CD14-positive monocyte (primary cell): ENCODE measurements around the gene CMPK1. TPM values are rescaled to one million over a fixed set of nuclear protein-coding genes. Genes with fewer than 3 reads are reported as not detected.

Source experiments
- DNase-seq, 3 donors: peaks; one replicate each; pipeline ENCODE4 v3.0.0-alpha.2; 2011 to 2022
- H2AFZ ChIP-seq: 2 replicates; pipeline ENCODE4 v1.6.0; 2012; ENCODE audit warnings: mild to moderate bottlenecking, low read depth, low read length, inconsistent platforms; ENCODE audit not compliant: insufficient read depth, poor library complexity, severe bottlenecking
- H3K27ac ChIP-seq, 2 donors: 1 replicate in 1 of 2; 2 replicates in 1 of 2; pipeline ENCODE4 v1.5.1; 2012 to 2013; ENCODE audit warnings: low read length in 2 of 2, control low read depth in 1 of 2, inconsistent platforms in 1 of 2, low read depth in 1 of 2, mild to moderate bottlenecking in 1 of 2
- H3K27me3 ChIP-seq, 2 donors: one replicate each; pipeline versions ENCODE4 v1.6.0 to v1.6.1; 2011 to 2013; ENCODE audit warnings: low read length in 2 of 2; ENCODE audit not compliant: control insufficient read depth in 2 of 2, insufficient read depth in 2 of 2
- H3K36me3 ChIP-seq, 2 donors: replicated peaks in 1 of 2; 1 replicate in 1 of 2; 2 replicates in 1 of 2; pipeline versions ENCODE4 v1.5.1 to v1.6.1; 2012 to 2013; ENCODE audit warnings: low read length in 2 of 2, control low read depth in 1 of 2, inconsistent platforms in 1 of 2, mild to moderate bottlenecking in 1 of 2; ENCODE audit not compliant: insufficient read depth in 2 of 2, control insufficient read depth in 1 of 2
- H3K4me1 ChIP-seq, 2 donors: 1 replicate in 1 of 2; 2 replicates in 1 of 2; pipeline versions ENCODE4 v1.5.1 to v1.6.1; 2012 to 2013; ENCODE audit warnings: low read length in 2 of 2, control low read depth in 1 of 2, inconsistent platforms in 1 of 2, mild to moderate bottlenecking in 1 of 2, moderate library complexity in 1 of 2; ENCODE audit not compliant: insufficient read depth in 2 of 2, control insufficient read depth in 1 of 2
- H3K4me2 ChIP-seq: replicated peaks from 2 replicates; pipeline ENCODE3; 2012; ENCODE audit warnings: low read length, moderate library complexity, mild to moderate bottlenecking; ENCODE audit not compliant: poor library complexity, severe bottlenecking; ENCODE audit errors: extremely low read depth
- H3K4me3 ChIP-seq, 3 experiments: fragments of 200-600 bp in 1 of 3; sonication (generic) in 1 of 3; replicated peaks in 1 of 3; 1 replicate in 2 of 3; 2 replicates in 1 of 3; pipeline ENCODE4 v1.5.1; 2011 to 2013; ENCODE audit warnings: low read length in 3 of 3, mild to moderate bottlenecking in 3 of 3, control low read depth in 2 of 3, low read depth in 2 of 3, inconsistent platforms in 1 of 3, moderate library complexity in 1 of 3
- H3K79me2 ChIP-seq: 2 replicates; pipeline ENCODE4 v1.6.0; 2012; ENCODE audit warnings: mild to moderate bottlenecking, control low read depth, inconsistent platforms, low read length, moderate library complexity; ENCODE audit not compliant: insufficient read depth
- H3K9ac ChIP-seq: 2 replicates; pipeline ENCODE4 v1.6.0; 2017; ENCODE audit warnings: low read length, mild to moderate bottlenecking; ENCODE audit not compliant: insufficient read depth, poor library complexity, severe bottlenecking
- H3K9me3 ChIP-seq, 2 donors: replicated peaks in 1 of 2; 1 replicate in 1 of 2; 2 replicates in 1 of 2; pipeline versions ENCODE4 v1.5.1 to v1.6.1; 2012 to 2013; ENCODE audit warnings: low read length in 2 of 2, control low read depth in 1 of 2; ENCODE audit not compliant: control insufficient read depth in 1 of 2, insufficient read depth in 1 of 2
- H4K20me1 ChIP-seq: 2 replicates; pipeline ENCODE4 v1.6.0; 2012; ENCODE audit warnings: mild to moderate bottlenecking, low read length, control low read depth, moderate library complexity; ENCODE audit not compliant: insufficient read depth
- H3K27ac Mint-ChIP-seq, 7 donors: one replicate each; pipeline ENCODE4 v1.8.0; 2020; ENCODE audit warnings: mild to moderate bottlenecking in 7 of 7, mixed read lengths in 7 of 7, moderate library complexity in 6 of 7, inconsistent platforms in 2 of 7
- H3K27me3 Mint-ChIP-seq, 3 donors: one replicate each; pipeline ENCODE4 v1.8.0; 2021 to 2022; ENCODE audit warnings: low read depth in 3 of 3, mild to moderate bottlenecking in 3 of 3, mixed read lengths in 3 of 3, moderate library complexity in 3 of 3, inconsistent platforms in 1 of 3
- H3K36me3 Mint-ChIP-seq, 2 donors: one replicate each; pipeline ENCODE4 v1.8.0; 2020; ENCODE audit warnings: mixed read lengths in 2 of 2, inconsistent platforms in 1 of 2, mild to moderate bottlenecking in 1 of 2
- H3K4me1 Mint-ChIP-seq: one replicate; pipeline ENCODE4 v1.8.0; 2020; ENCODE audit warnings: mild to moderate bottlenecking, mixed read lengths
- H3K4me3 Mint-ChIP-seq, 2 donors: one replicate each; pipeline ENCODE4 v1.8.0; 2020; ENCODE audit warnings: mild to moderate bottlenecking in 2 of 2, mixed read lengths in 2 of 2, moderate library complexity in 1 of 2
- H3K9me3 Mint-ChIP-seq, 7 donors: one replicate each; pipeline ENCODE4 v1.8.0; 2020 to 2022; ENCODE audit warnings: mixed read lengths in 7 of 7, mild to moderate bottlenecking in 6 of 7, moderate library complexity in 6 of 7, inconsistent platforms in 2 of 7
- WGBS: methylation state at CpG from one replicate; pipeline ENCODE4 v1.1.5; 2013; ENCODE audit warnings: missing lambda C conversion rate; ENCODE audit not compliant: insufficient coverage; 5-methylcytosine and 5-hydroxymethylcytosine counted together
- intact Hi-C, 2 donors: fragments of 100-400 bp; cut with micrococcal nuclease; formaldehyde crosslinking; loops; one replicate each; pipeline versions ENCODE4 v1.15.0 to v1.15.1; 2023
- polyA plus RNA-seq, 3 donors: library from polyadenylated mRNA; depleted of rRNA in 1 of 3; unstranded in 2 of 3; stranded (reverse) in 1 of 3; fragments of 300-500 nt in 2 of 3; fragments of >200 nt in 1 of 3; fragmentation: Illumina TruSeq in 2 of 3; gene quantifications; 1 replicate in 2 of 3; 2 replicates in 1 of 3; pipeline ENCODE4 v1.2.3, GENCODE V29; 2012 to 2021
- TF ChIP-seq, protein P1 (sequence below): fragments of 200-600 bp; IDR thresholded peaks from one replicate; pipeline ENCODE4 v1.8.0; 2022; ENCODE audit warnings: antibody characterized with exemption, mild to moderate bottlenecking

The CMPK1 gene
- polyA plus RNA-seq, 3 donors = 17.4 to 67.6 (median 65.2) TPM

DNA sequence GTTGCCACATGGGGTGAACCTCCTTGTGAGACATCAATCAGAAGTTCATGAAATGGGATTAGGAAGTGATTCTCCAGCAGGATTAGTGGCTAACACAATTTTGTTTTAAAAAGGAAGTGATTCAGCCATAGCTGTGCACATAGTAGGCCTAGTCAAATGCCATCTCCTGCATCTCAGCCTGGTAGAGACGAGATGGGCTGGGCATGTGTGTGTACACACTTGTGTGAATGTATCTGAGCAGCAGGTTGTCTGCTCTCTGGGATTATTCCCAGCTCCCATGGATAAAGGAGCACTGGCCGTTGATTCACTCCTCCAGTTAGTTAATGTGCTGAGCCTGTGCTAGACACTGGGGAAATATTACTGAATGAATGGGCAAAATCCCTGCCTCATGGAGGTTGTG lies 84.5 kb downstream of the CMPK1 start:
- 100% methylated on average over 1 of the region's 2 CpGs for WGBS
- no peaks in the 10 kb centered on the region for H4K20me1 ChIP-seq
- Mint-ChIP-seq H3K9me3 (peaks cover 0 to 13% (median 5%) of the 10 kb centered on the region in 7 donors), H3K27ac (no peak overlapping the region), H3K4me3 (peak overlapping the region in 1 of 2 donors; percentile 86), H3K27me3 (peaks cover 64 to 86% (median 70%) of the 10 kb centered on the region in 3 donors), H3K4me1 (peaks cover 2% of the 10 kb centered on the region), H3K36me3 (no peaks in the 10 kb centered on the region)
- H3K9me3 ChIP-seq = peaks cover 0 to 15% of the 10 kb centered on the region in 2 donors
- intact Hi-C loops = no loop called here
- H3K9ac ChIP-seq = no peak overlapping the region
- H3K4me1 ChIP-seq = no peaks in the 10 kb centered on the region
- H2AFZ ChIP-seq = no peak overlapping the region
- no peak overlapping the region for H3K27ac ChIP-seq
- no peaks in the 10 kb centered on the region for H3K36me3 ChIP-seq
- H3K4me2 ChIP-seq = no peak overlapping the region
- TF ChIP-seq, protein P1, sequence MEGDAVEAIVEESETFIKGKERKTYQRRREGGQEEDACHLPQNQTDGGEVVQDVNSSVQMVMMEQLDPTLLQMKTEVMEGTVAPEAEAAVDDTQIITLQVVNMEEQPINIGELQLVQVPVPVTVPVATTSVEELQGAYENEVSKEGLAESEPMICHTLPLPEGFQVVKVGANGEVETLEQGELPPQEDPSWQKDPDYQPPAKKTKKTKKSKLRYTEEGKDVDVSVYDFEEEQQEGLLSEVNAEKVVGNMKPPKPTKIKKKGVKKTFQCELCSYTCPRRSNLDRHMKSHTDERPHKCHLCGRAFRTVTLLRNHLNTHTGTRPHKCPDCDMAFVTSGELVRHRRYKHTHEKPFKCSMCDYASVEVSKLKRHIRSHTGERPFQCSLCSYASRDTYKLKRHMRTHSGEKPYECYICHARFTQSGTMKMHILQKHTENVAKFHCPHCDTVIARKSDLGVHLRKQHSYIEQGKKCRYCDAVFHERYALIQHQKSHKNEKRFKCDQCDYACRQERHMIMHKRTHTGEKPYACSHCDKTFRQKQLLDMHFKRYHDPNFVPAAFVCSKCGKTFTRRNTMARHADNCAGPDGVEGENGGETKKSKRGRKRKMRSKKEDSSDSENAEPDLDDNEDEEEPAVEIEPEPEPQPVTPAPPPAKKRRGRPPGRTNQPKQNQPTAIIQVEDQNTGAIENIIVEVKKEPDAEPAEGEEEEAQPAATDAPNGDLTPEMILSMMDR = no peak
- DNase-seq = no peak
- peaks cover 60 to 68% of the 10 kb centered on the region in 2 donors for H3K27me3 ChIP-seq
- no peaks in the 10 kb centered on the region for H3K79me2 ChIP-seq
- H3K4me3 ChIP-seq = no peak overlapping the region

DNA sequence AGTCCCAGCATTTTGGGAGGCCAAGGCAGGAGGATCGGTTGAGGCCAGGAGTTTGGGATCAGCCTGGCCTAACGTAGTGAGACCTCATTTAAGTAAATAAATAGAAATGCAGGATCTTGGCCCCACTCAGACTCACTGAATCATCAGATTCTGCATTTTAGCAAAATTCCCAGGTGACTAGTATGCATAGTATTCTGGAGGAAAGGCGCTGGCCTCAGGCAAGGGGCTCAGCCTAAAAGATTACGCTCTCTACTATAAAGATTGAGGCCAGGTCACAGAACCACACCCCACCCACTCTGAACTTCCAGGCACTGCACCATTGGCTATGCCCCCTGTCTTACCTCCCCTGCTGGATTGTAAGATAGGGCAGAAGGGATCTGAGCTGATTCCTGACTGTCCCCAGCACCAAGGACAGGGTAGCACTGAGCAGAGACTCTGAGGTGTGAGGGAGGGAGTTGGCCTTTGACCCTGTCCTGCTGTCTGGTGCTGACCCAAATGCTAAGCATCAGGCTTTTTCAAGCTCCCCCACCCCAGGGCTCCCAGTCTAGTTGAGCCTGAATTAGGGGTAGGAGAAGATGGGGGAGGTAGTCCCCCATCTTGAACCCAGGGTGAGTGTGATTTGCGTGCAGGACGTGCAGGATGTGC lies 85.2 kb downstream of the CMPK1 start:
- Histone ChIP-seq H4K20me1 (no peaks in the 10 kb centered on the region), H3K4me3 (no peak overlapping the region), H3K79me2 (no peaks in the 10 kb centered on the region), H3K9me3 (peaks cover 0 to 15% of the 10 kb centered on the region in 2 donors), H3K27me3 (peaks cover 60 to 67% of the 10 kb centered on the region in 2 donors), H2AFZ (no peak overlapping the region), H3K36me3 (no peaks in the 10 kb centered on the region), H3K9ac (no peak overlapping the region), H3K4me1 (no peaks in the 10 kb centered on the region), H3K4me2 (no peak overlapping the region), H3K27ac (no peak overlapping the region)
- WGBS = 95% methylated on average over 4 of the region's 6 CpGs
- no peak overlapping the region for H3K27ac Mint-ChIP-seq
- intact Hi-C loops = no loop called here
- no peak for DNase-seq
- peaks cover 2% of the 10 kb centered on the region for H3K4me1 Mint-ChIP-seq
- peak overlapping the region in 1 of 2 donors; percentile 86 for H3K4me3 Mint-ChIP-seq
- TF ChIP-seq, protein P1 = no peak
- peaks cover 62 to 87% (median 70%) of the 10 kb centered on the region in 3 donors for H3K27me3 Mint-ChIP-seq
- H3K9me3 Mint-ChIP-seq = peaks cover 0 to 13% (median 5%) of the 10 kb centered on the region in 7 donors
- no peaks in the 10 kb centered on the region for H3K36me3 Mint-ChIP-seq
